GM18498 (cell line): Measurements from ENCODE around the gene DOCK2.
"Not testable (repeated sequence)": the region's sequence is repeated elsewhere in the genome, so short reads cannot be mapped to it uniquely, and the experiment has no call there.

Experiments
- ATAC-seq: cut with Tn5 transposase; IDR thresholded peaks from one replicate; pipeline ENCODE4 v1.9.1; 2021; ENCODE audit warnings: mild to moderate bottlenecking, moderate library complexity; ENCODE audit not compliant: unreplicated experiment

Gene DOCK2

DNA sequence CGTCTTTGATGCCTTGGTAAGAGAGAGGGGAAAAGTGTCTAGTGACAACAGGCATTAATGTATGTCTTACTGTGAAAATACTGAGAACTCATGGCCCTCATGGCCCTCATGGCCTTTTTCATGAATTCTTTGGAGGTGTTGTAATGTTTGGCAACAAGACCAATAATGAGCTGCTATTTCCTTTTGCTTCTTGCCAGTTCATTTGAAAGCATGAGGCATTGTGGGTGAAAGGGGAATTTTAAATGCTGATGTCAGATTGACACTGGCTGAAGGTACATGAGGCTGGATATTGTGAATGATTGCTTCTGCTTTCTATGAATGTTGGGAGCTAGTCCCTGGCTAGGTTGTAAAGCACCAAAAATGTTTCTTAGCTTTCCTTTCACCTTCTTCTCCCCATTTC is 79.2 kb downstream of the DOCK2 start:
- no peak for ATAC-seq

DNA sequence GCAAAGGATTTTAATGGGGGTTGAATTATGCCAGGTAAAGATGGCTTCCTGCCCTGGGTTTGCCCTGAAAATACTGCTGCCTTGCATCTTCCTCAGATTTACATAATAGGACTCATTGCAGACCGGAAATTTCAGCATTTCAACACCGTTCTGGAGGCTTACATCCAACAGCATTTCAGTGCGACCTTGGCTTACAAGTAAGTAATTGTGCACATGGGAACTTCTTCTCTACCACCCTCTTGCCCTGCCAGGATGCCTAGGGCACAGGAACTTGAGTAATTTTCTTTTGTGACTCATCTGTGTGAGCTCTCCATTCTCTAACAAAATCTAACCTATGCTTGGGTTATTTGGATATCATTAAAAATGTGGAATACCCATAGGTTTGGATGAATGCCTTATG is 80.2 kb downstream of the DOCK2 start:
- ATAC-seq, result no peak

DNA sequence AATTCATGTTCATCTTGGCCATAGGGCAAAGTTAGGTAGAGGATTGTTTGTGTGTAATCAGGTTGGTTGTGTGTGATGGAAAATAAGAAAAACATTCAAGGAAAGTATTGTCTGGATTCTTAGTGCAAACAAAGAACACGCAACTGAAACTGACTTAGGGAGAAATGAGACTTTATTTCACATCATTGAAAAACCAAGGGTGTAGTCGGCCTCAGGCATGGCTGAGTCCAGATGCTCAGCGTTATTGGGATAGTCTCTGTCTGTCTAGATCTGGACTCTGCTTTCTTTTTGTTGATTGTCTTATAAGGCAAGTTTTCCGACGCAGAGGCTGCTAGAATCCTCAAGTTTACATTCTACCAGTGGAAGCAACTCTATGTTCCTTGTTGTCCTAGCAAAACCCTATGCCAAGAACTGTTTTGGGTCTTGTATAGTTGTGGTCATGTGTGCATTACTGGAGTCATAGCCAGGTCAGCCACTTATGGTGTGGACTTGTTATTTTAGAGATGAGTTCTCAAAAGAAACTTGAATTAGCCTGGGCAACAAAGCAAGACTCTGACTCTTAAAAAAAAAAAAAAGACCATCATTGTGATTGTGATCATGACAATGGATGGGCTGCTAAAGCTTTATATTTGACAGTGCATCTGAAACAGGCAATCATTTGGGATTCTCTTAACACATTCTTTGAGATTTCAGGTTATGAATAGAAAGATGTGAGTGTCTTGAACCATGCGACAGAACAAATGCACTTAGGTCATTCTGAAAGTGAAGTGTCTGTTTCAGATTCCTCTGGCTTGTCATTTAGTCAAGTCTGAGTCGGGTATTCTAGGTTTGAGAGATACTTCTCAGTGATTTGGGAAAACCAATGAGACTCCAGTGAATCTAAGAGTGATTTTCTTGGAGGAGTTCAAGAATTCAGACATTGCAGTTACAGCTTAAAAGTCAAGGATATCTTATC is 82.6 kb downstream of the DOCK2 start:
- ATAC-seq, result peak; percentile 79

DNA sequence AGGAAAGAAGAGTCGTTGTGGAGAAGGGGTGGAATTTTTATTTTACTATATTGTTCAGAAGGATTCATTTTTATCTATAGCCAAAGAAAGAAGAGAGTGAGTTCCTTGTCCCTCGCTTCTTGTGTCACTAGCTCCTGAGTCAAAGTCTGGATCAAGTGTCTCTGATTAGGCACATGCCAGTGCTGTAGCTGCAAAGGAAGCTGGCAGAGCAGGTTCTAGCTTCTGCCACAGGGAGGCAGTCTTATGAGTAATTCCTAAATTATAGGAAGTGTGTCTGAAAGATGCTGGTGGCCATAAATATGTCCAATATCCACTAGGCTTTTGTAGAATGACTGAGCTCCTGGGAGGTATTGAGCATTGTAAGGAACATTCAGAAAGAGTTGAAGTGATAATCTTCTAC is 84.7 kb downstream of the DOCK2 start:
- no peak for ATAC-seq

DNA sequence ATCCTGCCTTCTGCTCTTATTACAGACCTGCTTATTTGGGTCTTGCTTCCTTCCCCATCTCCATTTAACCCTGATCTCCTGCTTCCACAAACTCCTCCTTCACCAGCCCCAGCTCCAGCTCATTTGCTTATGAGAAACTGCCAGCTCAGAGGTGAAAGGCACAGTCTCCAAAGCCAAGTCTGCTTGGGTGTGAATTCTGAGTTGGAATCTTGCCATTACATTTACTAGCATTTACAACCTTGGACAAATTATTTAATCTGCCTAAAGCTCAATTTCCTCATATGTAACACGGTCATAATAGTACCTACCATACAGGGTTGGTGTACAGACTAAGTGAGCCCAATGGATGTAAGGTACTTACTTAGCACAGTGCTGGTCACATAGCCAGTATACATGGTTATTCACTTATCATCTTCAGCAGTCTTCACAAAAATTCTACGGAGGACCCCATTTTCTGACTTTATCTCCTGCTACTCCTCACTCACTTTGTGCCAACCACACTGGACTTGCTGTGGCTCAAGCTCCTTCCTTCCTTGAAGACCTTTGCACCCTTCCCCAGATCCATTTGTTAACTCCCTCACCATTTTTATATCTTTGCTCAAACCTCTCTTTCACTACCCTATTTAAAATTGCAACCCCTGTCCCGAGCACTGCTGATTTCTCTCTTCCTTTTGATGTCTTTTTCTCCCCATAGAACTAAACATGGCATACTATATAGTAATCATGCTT is 86.2 kb downstream of the DOCK2 start:
- ATAC-seq, result no peak

DNA sequence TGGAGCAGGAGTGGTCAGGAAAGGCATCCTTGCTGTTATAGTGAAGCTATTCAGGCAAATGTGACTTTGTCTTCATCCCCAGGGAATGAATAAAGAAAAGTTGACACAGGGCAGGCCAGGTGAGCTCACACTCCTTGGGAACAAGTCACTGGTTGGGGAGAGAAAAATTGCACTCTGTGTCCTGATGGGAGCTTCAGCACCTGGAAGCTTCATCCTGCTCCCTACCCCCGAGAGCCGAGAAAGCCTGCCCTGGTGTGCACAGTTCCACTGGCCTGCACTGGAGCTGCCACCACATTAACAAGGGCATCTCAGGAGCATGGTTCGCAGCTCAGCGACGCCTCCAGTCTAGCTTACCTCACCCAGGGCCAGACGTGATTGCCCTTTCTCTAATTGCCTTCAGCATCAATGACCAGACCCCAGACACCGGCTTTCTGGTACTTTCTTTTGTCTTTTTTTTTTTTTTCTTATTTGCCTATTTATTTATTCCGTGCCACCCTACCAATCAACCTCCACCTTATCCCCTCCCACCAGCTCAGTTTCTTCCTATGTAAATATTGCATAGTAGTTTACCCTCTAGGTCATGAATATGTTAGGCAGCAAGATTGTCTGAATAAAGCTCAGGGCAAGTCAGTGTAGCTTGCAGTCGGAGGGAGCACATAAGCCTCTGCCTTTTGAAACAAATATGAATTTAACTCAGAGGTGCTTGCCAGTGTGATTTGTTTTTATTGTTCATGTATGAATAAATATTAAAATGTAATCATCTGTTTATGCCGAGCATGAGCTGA is 87.4 kb downstream of the DOCK2 start:
- no peak for ATAC-seq

DNA sequence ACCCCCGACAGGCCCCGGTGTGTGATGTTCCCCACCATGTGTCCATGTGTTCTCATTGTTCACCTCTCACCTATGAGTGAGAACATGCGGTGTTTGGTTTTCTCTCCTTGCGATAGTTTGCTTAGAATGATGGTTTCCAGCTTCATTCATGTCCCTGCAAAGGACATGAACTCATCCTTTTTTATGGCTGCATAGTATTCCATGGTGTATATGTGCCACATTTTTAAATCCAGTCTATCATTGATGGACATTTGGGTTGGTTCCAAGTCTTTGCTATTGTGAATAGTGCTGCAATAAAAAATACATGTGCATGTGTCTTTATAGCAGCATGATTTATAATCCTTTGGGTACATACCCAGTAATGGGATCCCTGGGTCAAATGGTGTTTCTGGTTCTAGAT is 88.6 kb downstream of the DOCK2 start:
- ATAC-seq, result not testable (repeated sequence)

DNA sequence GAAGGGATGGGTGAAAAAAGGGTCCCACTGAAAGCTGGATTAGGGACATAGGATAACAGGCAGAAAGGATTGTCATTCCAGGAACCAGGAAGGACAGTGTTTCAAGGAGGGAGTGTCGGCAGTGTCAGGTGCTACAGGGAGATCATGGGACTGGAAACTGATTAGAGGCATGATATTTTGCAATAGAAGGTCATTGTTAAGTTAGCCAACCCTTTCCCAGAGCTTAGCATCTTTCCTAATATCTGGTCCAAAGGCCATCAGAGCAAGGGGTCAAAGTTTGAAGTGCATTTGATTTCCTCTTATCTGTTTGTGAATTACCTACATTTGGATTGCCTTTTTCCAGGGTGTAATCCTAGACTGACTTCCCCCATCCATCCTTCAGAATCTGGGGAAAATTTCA is 91.3 kb downstream of the DOCK2 start:
- ATAC-seq, result no peak

DNA sequence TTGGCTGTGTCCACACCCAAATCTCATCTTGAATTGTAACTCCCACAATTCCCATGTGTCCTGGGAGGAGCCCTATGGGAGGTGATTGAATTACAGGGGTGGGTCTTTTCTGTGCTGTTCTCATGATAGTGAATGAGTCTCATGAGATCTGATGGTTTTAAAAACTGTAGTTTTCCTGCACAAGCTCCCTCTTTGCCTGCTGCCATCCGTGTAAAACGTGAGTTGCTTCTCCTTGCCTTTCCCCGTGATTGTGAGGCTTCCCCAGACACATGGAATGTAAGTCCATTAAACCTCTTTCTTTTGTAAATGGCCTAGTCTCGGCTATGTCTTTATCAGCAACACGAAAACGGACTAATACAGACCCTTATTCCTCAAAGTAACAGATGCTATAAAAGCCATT is 94.1 kb downstream of the DOCK2 start:
- ATAC-seq, result no peak

DNA sequence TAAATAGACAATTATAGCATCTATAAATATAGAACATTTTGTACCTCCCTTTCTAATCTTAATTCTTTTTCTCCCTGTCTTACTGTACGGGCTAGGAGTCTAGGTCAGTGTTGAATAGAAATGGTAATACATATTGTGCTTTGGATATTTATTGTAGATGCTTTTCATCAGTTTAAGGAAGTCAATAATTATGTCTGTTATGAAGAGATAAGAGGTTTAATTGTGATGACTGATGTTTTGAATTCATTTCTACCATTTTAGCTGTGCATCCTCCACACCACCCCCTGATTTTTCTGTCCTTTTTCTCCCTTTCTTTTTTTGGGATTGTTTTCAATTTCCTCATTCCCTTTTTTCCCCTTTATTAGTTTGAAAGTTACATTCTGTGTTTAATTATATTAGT is 95.8 kb downstream of the DOCK2 start:
- ATAC-seq, result no peak

DNA sequence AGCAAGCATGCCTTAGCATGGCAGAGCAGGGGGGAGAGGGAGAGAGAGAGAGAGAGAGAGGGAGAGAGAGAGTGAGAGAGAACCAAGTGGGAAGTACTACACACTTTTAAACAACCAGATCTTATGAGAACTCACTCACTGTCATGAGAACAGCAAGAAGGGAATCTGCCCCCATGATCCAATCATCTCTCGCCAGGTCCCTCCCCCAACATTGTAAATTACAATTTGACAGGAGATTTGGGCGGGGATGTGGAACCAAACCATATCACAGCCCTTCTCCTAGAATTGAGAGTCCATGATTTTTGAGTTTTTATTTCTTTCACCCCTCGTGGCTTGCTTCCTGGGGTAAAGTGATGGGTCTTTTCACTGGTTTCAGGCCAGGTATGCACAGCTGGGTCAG is 98.8 kb downstream of the DOCK2 start:
- ATAC-seq, result no peak

DNA sequence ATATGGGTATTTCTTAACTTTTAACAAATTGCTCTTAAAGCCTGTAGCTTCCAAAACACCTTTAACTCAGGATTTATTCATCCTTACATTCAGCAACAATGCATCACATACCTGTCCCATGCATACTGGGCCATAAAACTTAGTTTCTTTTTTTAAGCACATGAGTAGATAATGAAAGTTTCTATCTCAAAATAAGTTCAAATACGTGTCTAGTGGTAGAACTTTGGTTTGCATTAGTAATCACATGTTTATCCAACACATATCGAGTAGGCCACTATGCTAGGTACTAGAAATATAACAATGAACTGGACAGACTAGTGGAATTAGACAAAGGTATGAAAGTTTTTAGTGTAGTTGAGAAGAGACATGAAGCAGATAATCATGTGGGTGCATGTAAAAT is 99.6 kb downstream of the DOCK2 start:
- peak; percentile 46 for ATAC-seq

DNA sequence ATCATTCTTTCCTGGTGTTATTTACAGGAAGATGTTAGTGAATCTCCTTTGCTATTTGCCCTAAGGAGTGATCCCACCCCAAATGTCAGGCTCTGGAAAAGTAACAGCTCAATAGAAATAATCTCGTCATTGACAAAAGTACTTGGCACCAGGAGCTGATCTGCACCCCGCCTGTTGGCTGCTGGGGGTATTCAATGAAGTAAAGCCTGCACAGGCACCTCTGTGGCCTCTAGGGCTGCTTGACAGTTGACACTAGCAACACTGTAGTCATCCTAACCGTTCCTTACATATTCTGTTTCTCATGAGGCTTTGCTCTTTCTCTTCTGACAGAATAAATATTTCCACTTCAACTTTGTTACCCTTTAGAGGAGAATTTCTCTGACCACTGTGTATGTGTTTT is 103.4 kb downstream of the DOCK2 start:
- ATAC-seq, result no peak

DNA sequence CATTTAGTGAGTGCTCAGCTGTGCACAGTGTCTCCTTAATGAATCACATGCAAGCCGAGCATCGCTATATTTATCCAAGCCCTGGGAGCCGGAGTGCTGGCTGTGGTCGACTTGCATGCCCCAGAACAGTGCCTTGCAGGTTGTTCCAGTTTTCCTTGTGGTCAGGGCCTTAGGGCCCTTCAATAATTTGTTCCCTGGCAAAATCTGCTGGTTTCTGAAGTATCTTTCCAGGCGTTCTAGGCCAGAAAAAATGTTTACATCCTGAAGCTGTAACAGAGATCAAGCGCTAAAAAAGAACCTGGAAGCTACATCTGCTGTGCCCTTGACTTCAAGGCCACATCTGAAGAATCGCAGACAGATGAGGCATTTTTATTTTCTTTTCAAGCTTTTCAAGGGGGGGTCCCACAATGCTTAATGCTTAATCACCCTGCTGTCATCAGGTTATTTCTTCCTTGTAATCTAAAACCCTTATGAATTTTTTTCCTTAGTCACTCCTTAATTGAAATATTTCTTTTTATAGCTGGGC is 105.8 kb downstream of the DOCK2 start:
- ATAC-seq, result no peak

DNA sequence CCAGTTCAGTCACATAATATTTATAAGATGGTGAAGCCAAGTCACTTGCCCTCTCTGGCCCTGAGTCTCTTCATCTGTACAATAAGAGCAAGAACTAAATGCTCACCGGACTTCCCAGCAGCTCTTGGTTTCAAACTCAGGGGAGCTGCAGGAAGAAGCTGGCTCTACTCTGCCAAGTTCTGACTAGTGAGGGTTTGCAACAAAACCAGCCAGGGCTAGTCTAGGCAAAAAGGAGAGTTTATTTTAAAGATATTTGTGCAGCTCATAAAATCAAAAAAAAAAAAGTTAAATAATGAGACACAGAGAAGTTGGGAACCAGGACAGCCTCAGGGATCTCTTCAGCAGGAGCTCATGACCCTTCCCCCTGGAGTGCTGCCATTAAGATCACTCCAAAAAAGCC is 107.3 kb downstream of the DOCK2 start:
- no peak for ATAC-seq

DNA sequence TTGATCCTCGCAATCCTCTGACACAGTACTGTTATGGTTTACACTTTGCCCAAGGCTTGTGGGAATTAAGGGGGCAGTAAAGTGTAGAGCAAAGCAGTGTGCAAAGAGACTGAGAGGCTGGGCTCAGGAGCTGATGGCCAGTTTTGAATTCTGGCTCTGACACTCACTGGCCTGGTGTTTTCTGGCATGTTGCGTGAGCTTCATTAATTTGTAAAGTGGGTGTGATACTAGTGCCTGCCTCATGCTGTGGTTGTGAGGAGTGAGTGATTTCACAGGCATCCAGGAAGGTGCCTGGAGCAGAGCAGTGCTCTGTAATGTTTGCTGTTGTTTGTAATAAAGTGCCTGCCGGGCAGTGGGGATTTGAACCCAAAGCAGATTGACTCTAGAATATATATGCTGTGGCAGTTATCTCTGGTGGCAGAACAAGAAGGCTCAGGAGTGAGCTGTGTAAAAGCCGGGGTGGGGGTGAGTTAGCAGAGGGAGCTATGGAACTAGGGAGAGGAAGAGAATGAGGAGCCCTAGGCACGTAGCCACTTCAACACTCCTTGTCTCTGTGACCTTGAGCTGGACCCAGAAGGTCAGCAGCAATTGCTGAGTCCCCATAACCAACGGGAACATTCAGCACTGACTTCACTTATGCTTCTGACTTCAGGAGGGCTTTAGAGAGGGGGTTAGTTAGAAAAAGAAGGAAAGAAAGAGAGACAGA is 108.5 kb downstream of the DOCK2 start:
- ATAC-seq, result no peak

DNA sequence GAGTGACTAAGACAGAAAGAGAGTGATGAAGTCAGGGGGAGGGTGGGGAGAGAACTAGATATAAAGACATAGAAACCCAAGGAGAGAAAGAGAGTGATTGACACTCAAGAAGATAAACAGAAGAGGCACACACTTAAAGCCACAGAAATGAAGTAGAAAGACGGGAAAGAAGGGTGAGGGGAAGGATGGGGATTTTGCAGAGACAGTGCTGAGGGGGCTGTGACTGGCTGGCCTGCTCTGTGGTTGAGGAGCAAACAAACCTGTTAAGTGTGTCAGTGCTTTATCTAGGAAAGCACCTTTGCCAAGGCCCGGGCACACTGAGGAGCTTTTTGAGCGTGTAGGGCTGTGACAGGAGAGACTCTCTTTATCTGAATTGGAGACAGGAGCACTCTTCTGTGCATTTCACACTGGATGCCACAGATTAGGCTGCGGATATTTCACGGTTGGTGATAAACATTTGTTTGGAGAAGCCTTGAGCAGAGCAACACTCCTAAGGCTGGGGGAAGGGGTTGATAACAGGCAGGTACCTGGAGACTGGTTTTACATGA is 109.1 kb downstream of the DOCK2 start:
- ATAC-seq, result peak; percentile 37

DNA sequence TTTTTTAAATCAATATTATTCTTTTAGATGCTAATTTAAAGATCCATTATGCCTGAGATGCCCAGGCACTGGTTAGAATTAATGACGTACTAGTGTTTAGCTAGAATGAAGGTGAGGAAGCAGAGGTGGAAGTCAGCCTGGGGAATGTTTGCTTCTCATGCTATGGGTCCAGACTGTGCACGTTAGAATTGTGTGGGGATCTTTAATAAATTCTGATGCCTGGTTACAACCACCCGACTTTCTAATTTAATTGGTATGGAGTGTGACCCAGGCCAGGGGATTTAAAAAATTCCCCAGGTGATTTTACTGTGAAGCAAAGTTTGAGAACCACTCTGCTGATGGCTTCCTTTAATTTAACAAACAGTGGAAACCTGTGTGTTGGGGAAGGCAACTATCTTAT is 111.1 kb downstream of the DOCK2 start:
- ATAC-seq, result no peak

DNA sequence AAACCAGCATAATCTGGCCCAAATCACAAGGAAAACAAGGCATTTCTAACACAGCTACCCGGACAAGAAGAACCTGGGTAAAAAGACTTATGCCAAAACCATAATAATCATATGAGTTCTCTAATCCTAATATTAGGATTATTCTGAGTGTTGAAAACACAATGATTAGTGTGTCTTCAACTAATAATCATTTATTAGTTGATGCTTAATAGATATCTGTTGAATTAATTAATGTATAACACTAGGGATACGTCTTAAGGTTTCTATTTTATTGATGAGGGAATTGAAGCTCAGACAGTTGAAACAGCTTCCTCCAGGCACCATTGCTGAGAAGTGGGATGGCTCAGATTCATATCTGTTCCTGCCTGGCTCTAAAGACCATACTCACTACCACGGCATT is 112.2 kb downstream of the DOCK2 start:
- ATAC-seq, result no peak

DNA sequence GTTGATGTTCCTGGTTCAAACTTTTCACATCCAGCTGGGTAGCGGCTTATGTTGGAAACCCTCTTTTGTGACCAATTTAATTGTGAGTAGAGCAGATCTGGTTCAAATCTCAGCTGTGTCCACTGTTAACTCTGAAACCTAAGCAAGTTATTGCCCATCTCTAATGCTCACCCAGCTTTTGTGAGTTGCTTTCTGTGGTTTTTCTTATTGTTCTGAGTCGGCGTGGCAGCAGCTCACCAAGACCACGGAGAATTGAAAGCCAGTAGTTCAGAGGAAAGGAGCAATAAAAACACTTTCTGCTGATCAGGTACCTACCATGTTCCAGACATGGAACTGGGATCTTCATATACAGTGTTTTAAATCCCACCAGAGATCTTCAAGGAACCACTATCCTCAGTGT is 114.4 kb downstream of the DOCK2 start:
- no peak for ATAC-seq
